ENCODE results near the gene BSDC1. TPM values are rescaled to one million over a fixed set of nuclear protein-coding genes. Genes with fewer than 3 reads are reported as not detected.
A peak's percentile ranks its signal among the peaks of the same experiment; 100 is the strongest.

BSDC1 gene
- total and polyA plus RNA-seq, 2 of the 13 experiments (the other 11 are each of a cell fraction or from before 2014, with no cell fraction given), result 40.3 to 64.2 TPM

DNA sequence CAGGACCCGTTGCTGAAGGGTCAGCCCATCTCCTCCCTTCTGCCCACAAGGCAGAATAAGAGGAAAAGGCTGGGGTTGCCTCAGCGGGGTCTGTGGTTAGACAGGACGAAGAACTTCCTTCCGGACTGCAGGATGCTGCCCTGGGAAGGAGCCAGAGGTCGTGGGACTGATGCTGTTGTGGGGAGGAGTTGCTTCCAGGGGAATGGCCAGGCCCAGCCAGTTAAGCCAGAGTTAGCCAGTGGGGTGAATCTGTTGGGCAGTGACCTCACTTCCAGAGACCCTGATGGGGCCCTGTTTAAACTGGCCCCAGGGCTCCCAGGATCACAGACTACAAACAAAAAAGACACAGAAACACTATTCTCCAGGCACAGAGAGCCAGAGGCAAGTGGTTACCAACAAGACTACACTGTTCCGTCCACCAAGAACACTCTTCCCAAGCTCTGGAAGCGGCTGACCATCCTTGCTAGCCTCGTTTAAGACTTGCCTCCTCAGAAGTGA lies 45.0 kb downstream of the BSDC1 start (continued):
- TF ChIP-seq, protein P1, sequence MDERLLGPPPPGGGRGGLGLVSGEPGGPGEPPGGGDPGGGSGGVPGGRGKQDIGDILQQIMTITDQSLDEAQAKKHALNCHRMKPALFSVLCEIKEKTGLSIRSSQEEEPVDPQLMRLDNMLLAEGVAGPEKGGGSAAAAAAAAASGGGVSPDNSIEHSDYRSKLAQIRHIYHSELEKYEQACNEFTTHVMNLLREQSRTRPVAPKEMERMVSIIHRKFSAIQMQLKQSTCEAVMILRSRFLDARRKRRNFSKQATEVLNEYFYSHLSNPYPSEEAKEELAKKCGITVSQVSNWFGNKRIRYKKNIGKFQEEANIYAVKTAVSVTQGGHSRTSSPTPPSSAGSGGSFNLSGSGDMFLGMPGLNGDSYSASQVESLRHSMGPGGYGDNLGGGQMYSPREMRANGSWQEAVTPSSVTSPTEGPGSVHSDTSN (CRISPR knock-in tag; IDR thresholded peaks at IDR 0.05), result no peak
- TF ChIP-seq RBM39 (IDR thresholded peaks at IDR 0.05; ENCODE audit: low read depth, low read length, poor library complexity, severe bottlenecking) (no peak), NR2F2 (IDR thresholded peaks at IDR 0.05; ENCODE audit: borderline replicate concordance, low read depth) (peak; percentile 34; the same call in 1 of the 2 replicates), JUN (CRISPR knock-in tag; IDR thresholded peaks at IDR 0.05) (0 out of 2 replicates have a peak, but pooled peaks have one; percentile 52), ATF7 (IDR thresholded peaks at IDR 0.05) (no peak), ATF7 (CRISPR knock-in tag; IDR thresholded peaks at IDR 0.05) (0 out of 2 replicates have a peak, but pooled peaks have one; percentile 69), ELF1 (CRISPR knock-in tag; IDR thresholded peaks at IDR 0.05) (no peak), ZNF160 (CRISPR knock-in tag; IDR thresholded peaks at IDR 0.05) (no peak), MTA3 (CRISPR knock-in tag; IDR thresholded peaks at IDR 0.05) (no peak), ZNF101 (CRISPR knock-in tag; IDR thresholded peaks at IDR 0.05; ENCODE audit: borderline replicate concordance, low read depth) (no peak), HOXA3 (CRISPR knock-in tag; IDR thresholded peaks at IDR 0.05) (peak; percentile 27; the same call in 1 of the 2 replicates), NFYB (CRISPR knock-in tag; IDR thresholded peaks at IDR 0.05) (peak; percentile 52), ZFY (CRISPR knock-in tag; IDR thresholded peaks at IDR 0.05) (peak; percentile 45; the same call in 1 of the 2 replicates), FOXM1 (CRISPR knock-in tag; IDR thresholded peaks at IDR 0.05) (no peak), ZFX (CRISPR knock-in tag; IDR thresholded peaks at IDR 0.05; ENCODE audit: low read depth) (peak; percentile 67; the same call in 1 of the 2 replicates), ZMYM3 (CRISPR knock-in tag; IDR thresholded peaks at IDR 0.05) (peak; percentile 90), KDM2A (CRISPR knock-in tag; IDR thresholded peaks at IDR 0.05; ENCODE audit: borderline replicate concordance, low read depth) (0 out of 2 replicates have a peak, but pooled peaks have one; percentile 21), ZNF138 (CRISPR knock-in tag; IDR thresholded peaks at IDR 0.05; ENCODE audit: low read depth) (no peak)
- TF ChIP-seq, protein P2, sequence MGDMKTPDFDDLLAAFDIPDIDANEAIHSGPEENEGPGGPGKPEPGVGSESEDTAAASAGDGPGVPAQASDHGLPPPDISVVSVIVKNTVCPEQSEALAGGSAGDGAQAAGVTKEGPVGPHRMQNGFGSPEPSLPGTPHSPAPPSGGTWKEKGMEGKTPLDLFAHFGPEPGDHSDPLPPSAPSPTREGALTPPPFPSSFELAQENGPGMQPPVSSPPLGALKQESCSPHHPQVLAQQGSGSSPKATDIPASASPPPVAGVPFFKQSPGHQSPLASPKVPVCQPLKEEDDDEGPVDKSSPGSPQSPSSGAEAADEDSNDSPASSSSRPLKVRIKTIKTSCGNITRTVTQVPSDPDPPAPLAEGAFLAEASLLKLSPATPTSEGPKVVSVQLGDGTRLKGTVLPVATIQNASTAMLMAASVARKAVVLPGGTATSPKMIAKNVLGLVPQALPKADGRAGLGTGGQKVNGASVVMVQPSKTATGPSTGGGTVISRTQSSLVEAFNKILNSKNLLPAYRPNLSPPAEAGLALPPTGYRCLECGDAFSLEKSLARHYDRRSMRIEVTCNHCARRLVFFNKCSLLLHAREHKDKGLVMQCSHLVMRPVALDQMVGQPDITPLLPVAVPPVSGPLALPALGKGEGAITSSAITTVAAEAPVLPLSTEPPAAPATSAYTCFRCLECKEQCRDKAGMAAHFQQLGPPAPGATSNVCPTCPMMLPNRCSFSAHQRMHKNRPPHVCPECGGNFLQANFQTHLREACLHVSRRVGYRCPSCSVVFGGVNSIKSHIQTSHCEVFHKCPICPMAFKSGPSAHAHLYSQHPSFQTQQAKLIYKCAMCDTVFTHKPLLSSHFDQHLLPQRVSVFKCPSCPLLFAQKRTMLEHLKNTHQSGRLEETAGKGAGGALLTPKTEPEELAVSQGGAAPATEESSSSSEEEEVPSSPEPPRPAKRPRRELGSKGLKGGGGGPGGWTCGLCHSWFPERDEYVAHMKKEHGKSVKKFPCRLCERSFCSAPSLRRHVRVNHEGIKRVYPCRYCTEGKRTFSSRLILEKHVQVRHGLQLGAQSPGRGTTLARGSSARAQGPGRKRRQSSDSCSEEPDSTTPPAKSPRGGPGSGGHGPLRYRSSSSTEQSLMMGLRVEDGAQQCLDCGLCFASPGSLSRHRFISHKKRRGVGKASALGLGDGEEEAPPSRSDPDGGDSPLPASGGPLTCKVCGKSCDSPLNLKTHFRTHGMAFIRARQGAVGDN (CRISPR knock-in tag; IDR thresholded peaks at IDR 0.05), result peak; percentile 80
- TF ChIP-seq, protein P3, sequence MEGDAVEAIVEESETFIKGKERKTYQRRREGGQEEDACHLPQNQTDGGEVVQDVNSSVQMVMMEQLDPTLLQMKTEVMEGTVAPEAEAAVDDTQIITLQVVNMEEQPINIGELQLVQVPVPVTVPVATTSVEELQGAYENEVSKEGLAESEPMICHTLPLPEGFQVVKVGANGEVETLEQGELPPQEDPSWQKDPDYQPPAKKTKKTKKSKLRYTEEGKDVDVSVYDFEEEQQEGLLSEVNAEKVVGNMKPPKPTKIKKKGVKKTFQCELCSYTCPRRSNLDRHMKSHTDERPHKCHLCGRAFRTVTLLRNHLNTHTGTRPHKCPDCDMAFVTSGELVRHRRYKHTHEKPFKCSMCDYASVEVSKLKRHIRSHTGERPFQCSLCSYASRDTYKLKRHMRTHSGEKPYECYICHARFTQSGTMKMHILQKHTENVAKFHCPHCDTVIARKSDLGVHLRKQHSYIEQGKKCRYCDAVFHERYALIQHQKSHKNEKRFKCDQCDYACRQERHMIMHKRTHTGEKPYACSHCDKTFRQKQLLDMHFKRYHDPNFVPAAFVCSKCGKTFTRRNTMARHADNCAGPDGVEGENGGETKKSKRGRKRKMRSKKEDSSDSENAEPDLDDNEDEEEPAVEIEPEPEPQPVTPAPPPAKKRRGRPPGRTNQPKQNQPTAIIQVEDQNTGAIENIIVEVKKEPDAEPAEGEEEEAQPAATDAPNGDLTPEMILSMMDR (CRISPR knock-in tag; IDR thresholded peaks at IDR 0.05), result no peak
- TF ChIP-seq, protein P4, sequence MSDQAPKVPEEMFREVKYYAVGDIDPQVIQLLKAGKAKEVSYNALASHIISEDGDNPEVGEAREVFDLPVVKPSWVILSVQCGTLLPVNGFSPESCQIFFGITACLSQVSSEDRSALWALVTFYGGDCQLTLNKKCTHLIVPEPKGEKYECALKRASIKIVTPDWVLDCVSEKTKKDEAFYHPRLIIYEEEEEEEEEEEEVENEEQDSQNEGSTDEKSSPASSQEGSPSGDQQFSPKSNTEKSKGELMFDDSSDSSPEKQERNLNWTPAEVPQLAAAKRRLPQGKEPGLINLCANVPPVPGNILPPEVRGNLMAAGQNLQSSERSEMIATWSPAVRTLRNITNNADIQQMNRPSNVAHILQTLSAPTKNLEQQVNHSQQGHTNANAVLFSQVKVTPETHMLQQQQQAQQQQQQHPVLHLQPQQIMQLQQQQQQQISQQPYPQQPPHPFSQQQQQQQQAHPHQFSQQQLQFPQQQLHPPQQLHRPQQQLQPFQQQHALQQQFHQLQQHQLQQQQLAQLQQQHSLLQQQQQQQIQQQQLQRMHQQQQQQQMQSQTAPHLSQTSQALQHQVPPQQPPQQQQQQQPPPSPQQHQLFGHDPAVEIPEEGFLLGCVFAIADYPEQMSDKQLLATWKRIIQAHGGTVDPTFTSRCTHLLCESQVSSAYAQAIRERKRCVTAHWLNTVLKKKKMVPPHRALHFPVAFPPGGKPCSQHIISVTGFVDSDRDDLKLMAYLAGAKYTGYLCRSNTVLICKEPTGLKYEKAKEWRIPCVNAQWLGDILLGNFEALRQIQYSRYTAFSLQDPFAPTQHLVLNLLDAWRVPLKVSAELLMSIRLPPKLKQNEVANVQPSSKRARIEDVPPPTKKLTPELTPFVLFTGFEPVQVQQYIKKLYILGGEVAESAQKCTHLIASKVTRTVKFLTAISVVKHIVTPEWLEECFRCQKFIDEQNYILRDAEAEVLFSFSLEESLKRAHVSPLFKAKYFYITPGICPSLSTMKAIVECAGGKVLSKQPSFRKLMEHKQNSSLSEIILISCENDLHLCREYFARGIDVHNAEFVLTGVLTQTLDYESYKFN (CRISPR knock-in tag; conservative IDR thresholded peaks at IDR 0.05), result peak; percentile 63

Data from HepG2 (cell line).